ENCODE data around the gene ARHGAP28. TPM values are rescaled to one million over a fixed set of nuclear protein-coding genes. Genes with fewer than 3 reads are reported as not detected.
A peak's percentile ranks its signal among the peaks of the same experiment; 100 is the strongest.

The ARHGAP28 gene
- polyA plus RNA-seq, 1 donor from 2014 or later = 9.8 TPM

DNA sequence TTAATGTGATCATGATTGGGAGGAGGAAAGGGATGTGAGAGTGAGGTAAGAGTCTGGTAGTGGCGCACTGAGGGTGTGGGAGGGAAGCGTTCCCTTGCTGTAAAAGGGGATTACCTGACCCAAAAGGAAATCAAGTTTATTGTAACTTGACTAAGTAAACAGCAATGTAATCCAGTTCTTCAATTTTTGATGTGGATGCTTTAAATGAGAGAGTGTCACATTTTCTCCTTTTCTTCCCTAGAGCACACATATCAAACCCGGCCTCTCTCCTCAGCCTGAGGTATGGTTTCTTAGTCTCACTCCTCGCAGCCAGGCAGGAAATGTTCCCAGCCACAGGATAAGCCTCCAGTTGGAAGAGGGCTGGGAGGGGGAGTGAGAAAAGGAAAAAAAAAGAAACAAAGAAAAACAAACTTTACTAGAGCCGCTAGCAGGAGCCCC lies 688 bp upstream of the ARHGAP28 start:
- Histone ChIP-seq H3K27me3 (ENCODE audit: insufficient read depth, low read depth, low read length) (no peaks in the 10 kb centered on the region), H3K27ac (ENCODE audit: low read length) (peak overlapping the region; percentile 87), H4K20me1 (ENCODE audit: insufficient read depth) (no peaks in the 10 kb centered on the region), H3K9me2 (ENCODE audit: insufficient read depth, low read length) (no peaks in the 10 kb centered on the region), H3K9ac (ENCODE audit: low read length) (peak overlapping the region; percentile 73), H3K36me3 (ENCODE audit: insufficient read depth, low read length) (no peaks in the 10 kb centered on the region), H2AFZ (ENCODE audit: low read depth, low read length) (peak overlapping the region; percentile 53), H3K4me3 (ENCODE audit: low read length) (peak overlapping the region; percentile 71), H3F3A (ENCODE audit: insufficient read depth, low read length, poor library complexity, severe bottlenecking) (peaks cover 4% of the 10 kb centered on the region), H3K79me2 (replicated peaks; ENCODE audit: insufficient read depth, low read length) (peaks cover 4% of the 10 kb centered on the region), H3K9me3 (ENCODE audit: low read length) (no peaks in the 10 kb centered on the region), H3K4me2 (ENCODE audit: low read length) (peak overlapping the region; percentile 19)
- TF ChIP-seq EZH2 (IDR thresholded peaks at IDR 0.05; ENCODE audit: borderline replicate concordance, insufficient read depth, low read length, poor library complexity, severe bottlenecking) = no peak
- TF ChIP-seq EP300 (conservative IDR thresholded peaks at IDR 0.05; ENCODE audit: poor library complexity, severe bottlenecking) = no peak
- no peak for TF ChIP-seq SMC3 (conservative IDR thresholded peaks at IDR 0.05; ENCODE audit: poor library complexity)
- TF ChIP-seq, protein P1, sequence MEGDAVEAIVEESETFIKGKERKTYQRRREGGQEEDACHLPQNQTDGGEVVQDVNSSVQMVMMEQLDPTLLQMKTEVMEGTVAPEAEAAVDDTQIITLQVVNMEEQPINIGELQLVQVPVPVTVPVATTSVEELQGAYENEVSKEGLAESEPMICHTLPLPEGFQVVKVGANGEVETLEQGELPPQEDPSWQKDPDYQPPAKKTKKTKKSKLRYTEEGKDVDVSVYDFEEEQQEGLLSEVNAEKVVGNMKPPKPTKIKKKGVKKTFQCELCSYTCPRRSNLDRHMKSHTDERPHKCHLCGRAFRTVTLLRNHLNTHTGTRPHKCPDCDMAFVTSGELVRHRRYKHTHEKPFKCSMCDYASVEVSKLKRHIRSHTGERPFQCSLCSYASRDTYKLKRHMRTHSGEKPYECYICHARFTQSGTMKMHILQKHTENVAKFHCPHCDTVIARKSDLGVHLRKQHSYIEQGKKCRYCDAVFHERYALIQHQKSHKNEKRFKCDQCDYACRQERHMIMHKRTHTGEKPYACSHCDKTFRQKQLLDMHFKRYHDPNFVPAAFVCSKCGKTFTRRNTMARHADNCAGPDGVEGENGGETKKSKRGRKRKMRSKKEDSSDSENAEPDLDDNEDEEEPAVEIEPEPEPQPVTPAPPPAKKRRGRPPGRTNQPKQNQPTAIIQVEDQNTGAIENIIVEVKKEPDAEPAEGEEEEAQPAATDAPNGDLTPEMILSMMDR (IDR thresholded peaks at IDR 0.05; ENCODE audit: poor library complexity, severe bottlenecking) = no peak
- TF ChIP-seq REST (IDR thresholded peaks at IDR 0.05; ENCODE audit: borderline replicate concordance) = no peak
- no peak for TF ChIP-seq RAD21 (conservative IDR thresholded peaks at IDR 0.05)
- TF ChIP-seq MXI1 (conservative IDR thresholded peaks at IDR 0.05; ENCODE audit: poor library complexity, severe bottlenecking) = no peak
- no peak for TF ChIP-seq POLR2AphosphoS5 (IDR thresholded peaks at IDR 0.05)

DNA sequence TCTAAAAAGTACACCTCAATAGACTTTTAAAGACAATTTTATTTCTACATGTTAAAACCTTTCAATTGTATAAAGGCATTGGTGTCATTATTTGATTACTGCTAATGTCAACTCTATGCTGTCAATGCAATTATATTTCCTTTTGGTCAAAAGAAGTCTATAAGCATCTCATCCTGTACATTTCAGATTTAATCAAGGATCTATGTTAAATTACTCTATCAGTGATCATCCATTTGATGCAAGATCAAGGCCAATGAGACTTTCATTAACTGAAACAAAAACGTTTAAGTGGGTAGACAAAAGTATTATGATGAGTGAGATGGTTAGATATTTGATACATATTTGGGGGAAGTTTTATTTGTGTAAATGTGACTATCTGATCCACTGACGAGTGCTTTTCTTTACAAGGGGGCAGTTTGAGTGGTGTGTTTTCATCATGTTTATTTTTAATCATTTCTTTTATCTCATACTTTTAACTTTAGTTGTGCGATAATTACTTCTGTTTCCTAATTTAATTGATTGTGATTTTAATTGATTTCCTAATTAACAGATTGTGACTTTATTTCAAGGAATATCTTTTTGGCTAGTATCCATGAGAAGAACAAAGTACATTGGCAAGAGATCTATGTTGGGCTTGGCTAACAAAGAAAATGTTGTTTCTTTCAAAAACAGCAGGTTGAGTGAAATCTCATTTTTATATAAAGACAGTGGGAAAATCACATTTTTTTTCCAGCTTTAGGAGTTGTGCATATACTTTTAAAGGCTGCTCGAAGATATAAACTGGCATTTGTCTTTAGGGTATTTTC lies 1.1 kb downstream of the ARHGAP28 start:
- no peaks in the 10 kb centered on the region for H3K36me3 ChIP-seq (ENCODE audit: insufficient read depth, low read length)
- peak overlapping the region; percentile 71 for H3K4me3 ChIP-seq (ENCODE audit: low read length)
- peak overlapping the region; percentile 87 for H3K27ac ChIP-seq (ENCODE audit: low read length)
- TF ChIP-seq REST (IDR thresholded peaks at IDR 0.05; ENCODE audit: borderline replicate concordance) (no peak), TAF1 (IDR thresholded peaks at IDR 0.05; ENCODE audit: low read depth) (no peak), EP300 (conservative IDR thresholded peaks at IDR 0.05; ENCODE audit: poor library complexity, severe bottlenecking) (no peak)
- no peaks in the 10 kb centered on the region for H3K27me3 ChIP-seq (ENCODE audit: insufficient read depth, low read depth, low read length)
- H3K9me2 ChIP-seq (ENCODE audit: insufficient read depth, low read length) = no peaks in the 10 kb centered on the region
- peak overlapping the region; percentile 73 for H3K9ac ChIP-seq (ENCODE audit: low read length)
- H3F3A ChIP-seq (ENCODE audit: insufficient read depth, low read length, poor library complexity, severe bottlenecking) = peaks cover 4% of the 10 kb centered on the region
- peak overlapping the region; percentile 68 for H3K4me2 ChIP-seq (ENCODE audit: low read length)
- H4K20me1 ChIP-seq (ENCODE audit: insufficient read depth) = no peaks in the 10 kb centered on the region
- H3K9me3 ChIP-seq (ENCODE audit: low read length) = no peaks in the 10 kb centered on the region
- peak overlapping the region; percentile 53 for H2AFZ ChIP-seq (ENCODE audit: low read depth, low read length)
- H3K79me2 ChIP-seq (replicated peaks; ENCODE audit: insufficient read depth, low read length) = peaks cover 4% of the 10 kb centered on the region

Measured in neural cell (in vitro differentiated cells).